IMR-90 (cell line): ENCODE results near the gene CRHBP.

Source experiments
- POLR2A ChIP-seq: IDR thresholded peaks from 2 replicates; pipeline ENCODE4 v1.6.1; 2012; ENCODE audit warnings: mild to moderate bottlenecking, low read depth, low read length
- TF ChIP-seq, protein P1 (sequence below): conservative IDR thresholded peaks from 2 replicates; pipeline ENCODE4 v1.5.1; 2012; ENCODE audit warnings: mild to moderate bottlenecking, low read depth, low read length, improper control_type of control experiment

DNA sequence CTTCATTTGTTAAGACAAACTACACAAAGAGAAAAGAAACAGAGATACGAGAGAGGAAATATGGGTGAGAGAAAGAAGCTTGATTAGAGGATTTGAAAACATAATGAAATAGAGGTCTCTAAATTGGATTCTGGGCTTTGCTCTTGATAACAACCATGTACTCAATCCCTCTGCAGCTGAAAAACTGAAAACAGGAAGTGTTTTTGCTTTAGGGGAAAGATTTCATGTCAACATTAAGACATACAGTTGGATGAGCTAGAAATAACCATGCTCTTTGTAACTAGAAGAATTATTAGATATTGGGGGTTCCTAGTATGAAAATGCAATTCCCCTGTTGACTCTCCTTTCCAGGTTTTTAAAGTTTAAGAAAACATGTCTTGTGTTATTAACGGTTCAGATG, 21.9 kb downstream of the CRHBP start:
- TF ChIP-seq, protein P1, sequence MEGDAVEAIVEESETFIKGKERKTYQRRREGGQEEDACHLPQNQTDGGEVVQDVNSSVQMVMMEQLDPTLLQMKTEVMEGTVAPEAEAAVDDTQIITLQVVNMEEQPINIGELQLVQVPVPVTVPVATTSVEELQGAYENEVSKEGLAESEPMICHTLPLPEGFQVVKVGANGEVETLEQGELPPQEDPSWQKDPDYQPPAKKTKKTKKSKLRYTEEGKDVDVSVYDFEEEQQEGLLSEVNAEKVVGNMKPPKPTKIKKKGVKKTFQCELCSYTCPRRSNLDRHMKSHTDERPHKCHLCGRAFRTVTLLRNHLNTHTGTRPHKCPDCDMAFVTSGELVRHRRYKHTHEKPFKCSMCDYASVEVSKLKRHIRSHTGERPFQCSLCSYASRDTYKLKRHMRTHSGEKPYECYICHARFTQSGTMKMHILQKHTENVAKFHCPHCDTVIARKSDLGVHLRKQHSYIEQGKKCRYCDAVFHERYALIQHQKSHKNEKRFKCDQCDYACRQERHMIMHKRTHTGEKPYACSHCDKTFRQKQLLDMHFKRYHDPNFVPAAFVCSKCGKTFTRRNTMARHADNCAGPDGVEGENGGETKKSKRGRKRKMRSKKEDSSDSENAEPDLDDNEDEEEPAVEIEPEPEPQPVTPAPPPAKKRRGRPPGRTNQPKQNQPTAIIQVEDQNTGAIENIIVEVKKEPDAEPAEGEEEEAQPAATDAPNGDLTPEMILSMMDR: no peak
- no peak for TF ChIP-seq POLR2A
